HG02798 (cell line): ENCODE results near the gene TNFRSF13B.

Experiments used
- ATAC-seq: cut with Tn5 transposase; IDR thresholded peaks from one replicate; pipeline ENCODE4 v1.9.1; 2021; ENCODE audit warnings: mild to moderate bottlenecking; ENCODE audit not compliant: unreplicated experiment, poor library complexity

The TNFRSF13B gene

GRCh38 chr17:16941072-16942036 lies 30.6 kb downstream of the TNFRSF13B start:
- no peak for ATAC-seq

DNA sequence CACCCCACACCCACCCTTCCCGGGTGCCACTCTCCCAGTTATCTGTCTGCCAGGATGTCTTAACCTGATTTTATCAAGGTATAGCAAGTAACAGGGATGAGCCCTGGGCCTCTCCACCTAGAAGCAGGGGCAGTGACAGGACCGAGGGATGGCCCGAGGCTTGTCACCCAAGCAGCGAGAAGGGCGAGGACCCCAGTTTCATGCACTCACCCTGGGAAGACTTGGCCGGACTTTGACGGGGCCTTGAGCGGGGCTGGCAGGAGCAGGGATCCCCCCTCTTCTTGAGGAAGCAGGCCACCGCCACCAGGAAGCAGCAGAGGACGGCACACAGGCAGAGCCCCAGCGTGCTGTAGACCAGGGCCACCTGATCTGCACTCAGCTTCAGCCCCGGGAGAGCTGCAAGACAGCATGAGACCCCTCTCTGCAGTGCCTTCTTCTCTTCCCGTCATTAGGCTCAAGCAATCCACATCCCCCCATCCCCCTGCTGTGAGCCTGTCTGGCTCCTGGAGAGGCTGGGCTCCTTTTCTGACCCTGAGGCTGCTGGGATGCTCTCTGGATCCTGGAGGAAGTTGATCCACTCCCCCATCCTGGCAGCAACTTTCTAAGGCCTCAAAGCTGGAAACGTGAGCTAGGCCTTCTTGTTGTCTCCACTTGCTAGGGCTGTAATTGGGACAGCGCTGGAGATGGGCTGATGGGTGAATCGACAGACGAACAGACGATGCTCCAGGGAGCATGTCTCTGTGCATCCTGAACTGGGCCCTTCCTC lies 31.6 kb downstream of the TNFRSF13B start:
- no peak for ATAC-seq

DNA sequence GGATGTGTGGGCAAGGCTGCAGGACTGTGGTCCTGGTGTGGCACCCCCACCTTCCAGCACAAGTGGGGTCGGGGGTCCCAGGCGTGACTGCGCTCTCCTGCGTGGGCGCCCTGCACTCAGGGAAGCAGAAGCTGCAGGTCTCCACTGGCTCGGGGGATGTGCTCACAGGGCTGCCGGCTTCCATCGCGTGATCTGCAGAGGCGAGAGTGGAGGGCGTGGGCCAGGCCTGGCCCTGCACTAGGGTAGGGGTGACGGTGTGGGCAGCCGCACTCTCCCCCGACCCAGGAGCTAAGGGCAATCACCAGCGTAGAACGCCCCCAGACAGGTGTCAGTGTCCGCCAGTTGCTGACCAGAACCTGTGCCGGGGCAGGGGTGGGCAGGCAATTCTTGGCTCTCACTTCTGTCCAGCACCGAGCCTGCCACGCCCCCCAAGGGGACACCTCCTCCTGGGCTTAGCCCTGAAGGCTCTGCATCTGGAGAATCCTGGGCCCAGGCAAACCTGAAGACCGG lies 32.3 kb downstream of the TNFRSF13B start:
- ATAC-seq: no peak

- ATAC-seq: no peak
These were observed 32.7 kb downstream of the TNFRSF13B start for GRCh38 chr17:16939208-16939576.

GRCh38 chr17:16938496-16939207 lies 33.3 kb downstream of the TNFRSF13B start:
- no peak for ATAC-seq

DNA sequence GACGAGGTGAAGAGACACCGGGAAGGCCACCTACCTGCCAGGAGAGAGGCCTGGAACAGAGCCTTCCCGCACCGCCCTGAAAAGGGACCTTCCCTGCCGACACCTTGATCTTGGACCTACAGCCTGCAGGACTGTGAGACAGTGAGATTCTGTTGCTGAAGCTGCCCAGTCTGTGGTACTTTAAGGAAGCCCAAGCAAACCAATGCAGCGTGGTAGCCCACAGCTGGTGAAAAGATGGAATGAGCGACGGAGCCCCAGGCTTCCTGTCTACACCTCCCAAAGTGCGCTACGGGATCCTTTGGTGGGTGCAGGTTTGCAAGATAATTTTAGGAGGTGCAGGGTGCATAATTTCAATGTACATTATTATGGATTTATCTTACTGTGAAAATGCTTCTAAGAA lies 33.9 kb downstream of the TNFRSF13B start:
- ATAC-seq: no peak

GRCh38 chr17:16937431-16937830 lies 34.5 kb downstream of the TNFRSF13B start:
- no peak for ATAC-seq

GRCh38 chr17:16936536-16937310 lies 35.2 kb downstream of the TNFRSF13B start:
- no peak for ATAC-seq

GRCh38 chr17:16935786-16936185 lies 36.1 kb downstream of the TNFRSF13B start:
- no peak for ATAC-seq

- no peak for ATAC-seq
These were observed 36.7 kb downstream of the TNFRSF13B start for GRCh38 chr17:16935241-16935663.

- no peak for ATAC-seq
These were observed 37.1 kb downstream of the TNFRSF13B start for GRCh38 chr17:16934836-16935235.

GRCh38 chr17:16934133-16934795 lies 37.7 kb downstream of the TNFRSF13B start:
- ATAC-seq: no peak

DNA sequence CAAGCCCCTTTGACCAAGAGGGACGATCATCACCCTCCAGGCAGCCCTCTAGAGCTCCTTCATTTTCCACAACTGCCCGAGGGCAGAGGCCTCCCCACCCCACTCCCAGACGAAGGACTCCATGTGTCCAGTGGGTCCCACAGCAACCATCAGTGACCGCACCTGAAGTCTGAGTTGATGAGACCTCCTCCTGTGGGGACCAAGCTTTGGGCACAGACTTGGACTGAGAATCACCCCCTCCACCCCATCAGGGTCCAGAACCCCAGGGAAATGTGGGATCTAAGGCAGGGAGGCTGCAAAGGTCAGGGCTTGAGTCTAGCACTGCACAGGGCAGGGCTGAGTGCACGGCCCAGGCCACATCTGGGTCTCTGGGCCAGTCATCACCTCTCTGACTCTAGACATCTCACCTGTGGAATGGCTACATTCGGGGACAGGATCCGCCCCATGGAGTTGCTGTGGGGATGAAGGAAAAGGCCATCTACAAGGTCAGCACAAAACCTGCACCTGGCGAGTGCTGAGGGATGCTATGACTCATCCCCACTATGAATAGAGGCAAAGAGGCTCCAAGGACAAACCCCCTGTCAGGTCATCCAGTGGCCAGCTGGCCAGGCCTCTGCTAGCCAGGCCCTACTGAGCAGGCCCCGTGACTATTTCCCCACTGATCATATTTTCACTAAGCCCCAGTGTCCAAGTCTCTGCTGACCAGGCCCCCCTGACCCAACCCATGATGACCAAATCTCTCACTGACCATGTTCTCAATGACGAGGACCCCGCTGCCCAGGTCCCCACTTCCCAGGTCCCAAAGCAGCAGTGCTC lies 38.4 kb downstream of the TNFRSF13B start:
- no peak for ATAC-seq

GRCh38 chr17:16932611-16933010 lies 39.3 kb downstream of the TNFRSF13B start:
- no peak for ATAC-seq

GRCh38 chr17:16932156-16932555 lies 39.8 kb downstream of the TNFRSF13B start:
- ATAC-seq: no peak

- ATAC-seq: no peak
These were observed 40.4 kb downstream of the TNFRSF13B start for GRCh38 chr17:16931318-16932060.

GRCh38 chr17:16930571-16931317 lies 41.2 kb downstream of the TNFRSF13B start:
- no peak for ATAC-seq
